Hippocampal formation (tissue), 2 donors: Measurements from ENCODE around the gene INSYN2B.

ENCODE experiments used
- DNase-seq, 2 donors: peaks; one replicate each; lab custom pipeline; 2025; lab: John Stamatoyannopoulos, UW

INSYN2B gene

GRCh38 chr5:169889572-169889971, 90.7 kb downstream of the INSYN2B start:
- DNase-seq: no peak

GRCh38 chr5:169886677-169887076, 93.6 kb downstream of the INSYN2B start:
- no peak for DNase-seq

- DNase-seq: no peak
Measured at GRCh38 chr5:169886033-169886432, 94.3 kb downstream of the INSYN2B start.

- no peak for DNase-seq
Measured at GRCh38 chr5:169881702-169882303, 98.5 kb downstream of the INSYN2B start.

- DNase-seq: no peak
Measured at GRCh38 chr5:169880785-169881184, 99.5 kb downstream of the INSYN2B start.

GRCh38 chr5:169880012-169880663, 100.2 kb downstream of the INSYN2B start:
- DNase-seq: no peak

GRCh38 chr5:169876386-169876785, 103.9 kb downstream of the INSYN2B start:
- DNase-seq: no peak

GRCh38 chr5:169875731-169876130, 104.6 kb downstream of the INSYN2B start:
- no peak for DNase-seq

- DNase-seq: peak; percentile 12 to 16
Measured at GRCh38 chr5:169875091-169875728, 105.1 kb downstream of the INSYN2B start.

GRCh38 chr5:169874621-169875020, 105.7 kb downstream of the INSYN2B start:
- DNase-seq: no peak

- peak; percentile 22 to 35 for DNase-seq
Measured at GRCh38 chr5:169873642-169874041, 106.7 kb downstream of the INSYN2B start.

- DNase-seq: no peak
Measured at GRCh38 chr5:169871826-169872490, 108.3 kb downstream of the INSYN2B start.

GRCh38 chr5:169870211-169870610, 110.1 kb downstream of the INSYN2B start:
- no peak for DNase-seq

GRCh38 chr5:169869066-169869465, 111.2 kb downstream of the INSYN2B start:
- DNase-seq: no peak

- no peak for DNase-seq
Measured at GRCh38 chr5:169867347-169867746, 112.9 kb downstream of the INSYN2B start.

GRCh38 chr5:169864483-169864882, 115.8 kb downstream of the INSYN2B start:
- no peak for DNase-seq

- DNase-seq: no peak
Measured at GRCh38 chr5:169862391-169862811, 117.9 kb downstream of the INSYN2B start.

GRCh38 chr5:169861934-169862333, 118.4 kb downstream of the INSYN2B start:
- no peak for DNase-seq

- no peak for DNase-seq
Measured at GRCh38 chr5:169861433-169861832, 118.9 kb downstream of the INSYN2B start.

- no peak for DNase-seq
Measured at GRCh38 chr5:169860585-169860984, 119.7 kb downstream of the INSYN2B start.

GRCh38 chr5:169856571-169856970, 123.7 kb downstream of the INSYN2B start:
- no peak for DNase-seq

- no peak for DNase-seq
Measured at GRCh38 chr5:169851321-169851850, 128.9 kb downstream of the INSYN2B start.
